Measurements from ENCODE around the gene FLT3LG.
"Not testable (repeated sequence)": the region's sequence is repeated elsewhere in the genome, so short reads cannot be mapped to it uniquely, and the experiment has no call there.

FLT3LG gene

DNA sequence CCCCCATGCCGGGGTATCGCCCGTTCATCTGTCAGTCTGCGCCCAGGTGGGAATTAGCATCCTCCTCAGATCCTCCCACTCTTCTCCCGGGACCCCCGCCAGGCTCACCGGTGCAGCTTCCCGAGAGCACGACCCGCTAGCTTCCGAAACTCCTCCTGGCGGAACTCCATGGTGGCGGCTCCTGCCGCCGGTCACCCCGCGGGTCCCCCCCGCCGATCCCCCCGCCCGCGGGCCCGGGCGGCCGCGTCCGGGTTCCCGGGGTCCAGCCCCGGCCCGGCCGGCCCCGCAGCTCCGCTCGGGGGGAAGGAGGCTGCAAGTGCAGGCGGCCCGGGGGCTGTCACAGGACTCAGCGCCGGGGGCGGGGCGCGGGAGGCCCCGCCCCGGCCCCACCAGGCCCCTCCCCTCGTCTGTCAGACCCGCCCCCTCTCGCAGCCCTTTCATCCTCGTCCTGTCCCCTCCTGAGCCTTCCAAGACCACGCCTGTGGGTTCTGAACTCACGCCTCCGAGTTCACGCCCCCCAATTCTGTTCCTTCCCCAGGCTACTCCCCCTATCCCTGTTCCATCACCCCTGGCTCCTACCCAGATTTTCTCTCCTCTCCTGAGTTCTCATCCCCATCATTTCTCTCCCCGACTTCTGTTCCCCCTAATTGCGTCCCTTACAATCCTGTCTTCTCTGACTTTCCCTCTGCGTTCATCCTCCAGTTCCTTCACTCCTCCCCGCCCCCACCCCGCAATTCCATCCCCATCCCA lies 32.6 kb upstream of the FLT3LG start, which contains the start of gene SLC17A7:
TSS of gene SLC17A7 (minus strand) at position 318 of the 750 bp plus-strand sequence. CDS start at position 170, 148 bp downstream.
- DNase-seq, result no peak

DNA sequence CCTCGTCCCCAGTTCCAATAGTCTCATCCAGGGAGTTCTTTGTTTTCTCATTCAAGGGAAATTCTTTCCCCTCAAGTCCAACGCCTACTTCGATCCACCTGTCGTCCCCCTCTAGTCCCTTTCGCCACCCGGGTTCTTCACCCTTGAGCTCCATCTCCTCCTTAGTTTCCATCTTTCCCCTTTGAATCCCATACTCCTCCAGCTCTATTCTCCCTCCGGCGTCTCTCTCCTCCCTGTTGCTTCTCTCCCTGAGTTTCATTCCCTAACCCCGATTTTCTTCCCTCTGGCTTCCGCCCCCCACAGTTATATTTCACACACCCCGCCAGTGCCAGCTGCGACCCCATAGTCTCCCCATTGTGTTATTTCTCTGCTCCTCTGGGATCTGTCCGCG lies 32.1 kb upstream of the FLT3LG start:
- DNase-seq, result no peak

DNA sequence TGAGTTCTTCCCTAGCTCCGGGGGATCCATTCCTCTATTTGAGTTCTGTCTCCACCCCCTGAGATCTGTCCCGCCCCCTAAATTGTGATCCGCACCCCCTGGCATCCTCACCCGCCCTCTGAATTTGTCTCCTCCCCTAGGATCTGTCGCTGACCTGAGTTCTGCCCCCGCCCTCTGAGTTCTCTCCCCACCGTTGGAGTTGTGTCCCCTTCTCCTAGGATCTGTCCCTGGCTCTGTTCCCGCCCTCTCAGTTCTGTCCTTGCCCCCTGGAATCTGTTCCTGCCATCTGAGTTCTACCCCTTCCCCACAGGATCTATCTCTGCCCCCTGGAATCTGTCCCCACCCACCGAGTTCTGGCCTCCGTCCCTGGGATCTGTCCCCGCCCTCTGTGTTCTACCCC lies 31.7 kb upstream of the FLT3LG start:
- DNase-seq, result no peak

- peak; percentile 85 for DNase-seq
Observed at GRCh38 chr19:49442771-49443365, 31.1 kb upstream of the FLT3LG start.

- peak; percentile 98 for DNase-seq
Observed at GRCh38 chr19:49443366-49444099, 30.5 kb upstream of the FLT3LG start.

DNA sequence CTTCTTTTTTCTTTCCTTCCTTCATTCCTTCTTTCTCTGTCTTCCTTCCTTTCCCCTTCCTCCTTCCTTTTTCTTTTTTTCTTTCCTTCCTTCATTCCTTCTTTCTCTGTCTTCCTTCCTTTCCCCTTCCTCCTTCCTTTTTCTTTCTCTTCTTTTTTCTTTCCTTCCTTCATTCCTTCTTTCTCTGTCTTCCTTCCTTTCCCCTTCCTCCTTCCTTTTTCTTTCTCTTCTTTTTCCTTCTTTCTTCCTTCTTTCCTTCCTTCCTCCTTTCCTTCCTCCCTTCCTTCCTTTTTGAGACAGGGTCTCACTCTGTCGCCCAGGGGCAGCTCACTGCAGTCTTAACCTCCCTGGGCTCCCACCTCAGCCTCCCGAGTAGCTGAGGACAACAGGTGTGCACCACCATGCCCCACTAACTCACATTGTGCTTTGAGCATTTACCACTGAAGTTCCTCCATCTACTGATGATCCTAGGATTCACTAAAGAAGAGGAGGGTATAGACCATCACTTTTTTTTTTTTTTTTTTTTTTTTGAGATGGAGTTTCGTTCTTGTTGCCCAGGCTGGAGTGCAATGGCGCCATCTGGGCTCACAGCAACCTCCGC lies 29.8 kb upstream of the FLT3LG start:
- not testable (repeated sequence) for DNase-seq

DNA sequence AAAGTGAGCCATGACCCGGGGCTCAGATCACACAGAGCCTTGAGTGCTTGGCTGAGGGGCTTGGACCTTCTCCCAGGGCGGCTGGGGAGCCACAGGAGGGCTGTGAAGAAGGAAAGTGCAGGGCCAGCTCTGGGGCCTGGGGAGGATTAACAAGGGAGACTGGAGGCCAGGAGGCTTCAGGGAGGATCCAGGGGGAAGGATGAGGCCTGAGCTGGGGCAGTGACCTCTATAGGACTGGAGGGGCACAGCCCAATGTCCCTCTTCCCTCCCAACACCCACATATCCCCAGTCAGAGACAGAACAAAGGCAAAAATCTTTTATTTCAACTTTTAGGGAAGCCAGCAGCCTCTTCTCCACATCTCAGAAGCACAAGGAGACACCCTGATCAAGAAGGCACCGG lies 28.0 kb upstream of the FLT3LG start:
- DNase-seq, result no peak

- DNase-seq, result peak; percentile 33
Observed at GRCh38 chr19:49447485-49448431, 26.3 kb upstream of the FLT3LG start.

DNA sequence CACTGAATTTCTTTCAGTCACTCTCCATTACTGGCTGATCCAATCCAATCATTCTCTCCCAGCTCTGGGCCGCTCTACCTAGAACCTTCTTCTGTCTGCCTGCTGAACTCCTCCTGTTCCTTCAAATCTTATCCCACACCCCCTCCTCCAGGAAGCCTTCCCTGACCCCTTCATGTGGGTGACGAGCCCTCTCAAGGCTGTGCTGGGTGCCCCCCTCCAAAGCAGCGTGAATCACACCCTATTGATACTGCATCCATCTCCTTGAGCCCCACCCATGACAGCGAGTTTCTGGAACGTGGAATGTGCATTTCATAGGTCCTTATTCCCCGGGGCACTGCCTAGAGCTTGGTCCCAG lies 25.6 kb upstream of the FLT3LG start:
- no peak for DNase-seq

- DNase-seq, result no peak
Observed at GRCh38 chr19:49450405-49450804, 23.6 kb upstream of the FLT3LG start.

DNA sequence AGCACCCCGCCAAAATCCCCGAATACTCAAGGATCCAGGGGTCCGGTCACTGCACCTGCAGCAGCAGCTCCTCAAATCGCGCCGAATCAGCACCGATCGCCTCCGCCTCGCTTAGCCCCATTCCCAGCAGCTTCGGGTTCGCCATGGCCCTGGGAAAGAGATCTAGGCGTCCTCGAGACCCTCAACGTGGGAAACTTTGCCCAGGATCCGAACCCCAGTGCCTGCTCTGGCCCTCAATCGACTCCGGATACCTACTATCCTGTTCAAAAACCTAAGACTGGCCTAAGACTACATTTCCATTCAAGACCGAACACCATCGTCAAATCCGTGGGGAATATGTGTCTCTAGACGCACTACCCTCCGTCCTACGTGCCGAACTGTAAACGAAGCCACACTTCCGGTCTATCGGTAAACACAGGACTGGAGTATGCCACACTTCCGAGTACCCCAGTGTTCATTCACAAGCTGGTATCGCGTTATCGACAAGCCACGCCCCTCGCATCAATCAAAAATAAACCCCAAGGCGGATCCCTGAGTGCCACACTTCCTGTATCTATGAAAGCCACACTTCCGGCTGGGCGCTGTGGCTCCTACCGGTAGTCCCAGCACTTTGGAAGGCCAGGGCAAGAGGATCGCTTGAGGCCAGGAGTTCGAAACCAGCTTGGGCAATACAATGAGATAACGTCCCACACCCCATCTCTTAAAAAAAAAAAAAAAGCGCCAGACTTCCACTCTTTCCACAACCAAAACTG lies 22.4 kb upstream of the FLT3LG start, which contains the start of gene PIH1D1:
TSS of gene PIH1D1 (minus strand) at position 385 of the 752 bp plus-strand sequence. CDS start at position 145, 240 bp downstream.
- peak; percentile 100 for DNase-seq

GRCh38 chr19:49453013-49453756 lies 20.8 kb upstream of the FLT3LG start, which contains the start of gene ALDH16A1:
Gene ALDH16A1 (plus strand): TSS chr19:49453225. CDS start chr19:49453332, 107 bp downstream.
- peak; percentile 99 for DNase-seq

- no peak for DNase-seq
Observed at GRCh38 chr19:49453757-49454240, 20.2 kb upstream of the FLT3LG start.

- DNase-seq, result no peak
Observed at GRCh38 chr19:49455773-49456172, 18.2 kb upstream of the FLT3LG start.

DNA sequence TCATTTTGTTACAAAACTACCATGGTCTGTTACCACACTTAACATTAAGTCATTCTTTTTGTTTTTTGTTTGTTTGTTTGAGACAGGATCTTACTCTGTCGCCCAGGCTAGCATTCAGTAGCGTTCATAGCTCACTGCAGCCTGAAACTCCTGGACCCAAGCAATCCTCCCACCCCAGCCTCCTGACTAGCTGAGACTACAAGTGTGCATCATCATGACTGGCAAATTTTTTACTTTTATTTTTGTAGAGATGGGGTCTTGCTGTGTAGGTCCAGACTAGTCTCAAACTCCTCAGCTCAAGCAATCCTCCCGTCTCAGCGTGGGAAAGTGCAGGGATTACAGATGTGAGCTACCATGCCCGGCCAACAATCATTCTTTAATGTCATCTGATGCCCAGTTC lies 17.7 kb upstream of the FLT3LG start:
- DNase-seq, result no peak

DNA sequence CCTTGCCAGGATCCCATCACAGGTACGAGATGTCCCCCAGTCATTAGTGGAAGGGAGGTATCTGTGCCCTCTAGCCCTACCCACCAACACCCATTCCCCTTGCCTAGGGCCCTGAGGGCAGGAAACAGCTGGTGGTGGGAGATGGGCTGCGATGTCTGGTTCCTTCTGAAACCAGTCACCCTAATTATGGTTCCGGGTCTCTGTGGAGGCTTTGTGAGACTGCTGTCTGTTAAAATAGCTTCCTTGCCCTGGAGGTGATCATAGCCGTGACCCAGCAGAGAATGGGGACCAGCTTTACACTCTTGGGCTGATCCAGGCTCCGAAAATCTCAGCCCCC lies 15.5 kb upstream of the FLT3LG start:
- DNase-seq, result no peak

DNA sequence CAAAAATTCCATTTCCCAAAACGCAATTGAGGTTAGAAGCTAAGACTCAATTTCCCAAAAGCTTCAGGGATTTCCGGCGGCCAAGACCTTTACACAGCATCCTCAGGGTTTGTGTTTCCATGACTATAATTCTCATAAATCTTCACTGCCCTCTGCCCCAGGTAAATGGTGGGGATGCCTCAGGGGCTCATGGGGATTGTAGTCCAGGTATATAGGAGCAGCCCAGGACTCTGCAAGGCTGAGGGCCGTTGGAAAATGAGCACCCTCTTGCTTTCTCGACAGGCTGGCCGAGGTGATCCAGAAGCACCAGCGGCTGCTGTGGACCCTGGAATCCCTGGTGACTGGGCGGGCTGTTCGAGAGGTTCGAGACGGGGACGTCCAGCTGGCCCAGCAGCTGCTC lies 14.6 kb upstream of the FLT3LG start:
- no peak for DNase-seq

DNA sequence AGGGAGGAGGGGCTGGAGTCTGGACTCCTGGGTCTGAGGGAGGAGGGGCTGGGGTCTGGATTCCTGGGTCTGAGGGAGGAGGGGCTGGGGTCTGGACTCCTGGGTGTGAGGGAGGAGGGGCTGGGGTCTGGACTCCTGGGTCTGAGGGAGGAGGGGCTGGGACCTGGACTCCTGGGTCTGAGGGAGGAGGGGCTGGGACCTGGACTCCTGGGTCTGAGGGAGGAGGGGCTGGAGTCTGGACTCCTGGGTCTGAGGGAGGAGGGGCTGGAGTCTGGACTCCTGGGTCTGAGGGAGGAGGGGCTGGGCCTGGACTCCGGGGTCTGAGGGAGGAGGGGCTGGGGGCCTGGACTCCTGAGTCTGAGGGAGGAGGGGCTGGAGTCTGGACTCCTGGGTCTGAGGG lies 12.9 kb upstream of the FLT3LG start:
- not testable (repeated sequence) for DNase-seq

- DNase-seq, result no peak
Observed at GRCh38 chr19:49461656-49462055, 12.4 kb upstream of the FLT3LG start.

DNA sequence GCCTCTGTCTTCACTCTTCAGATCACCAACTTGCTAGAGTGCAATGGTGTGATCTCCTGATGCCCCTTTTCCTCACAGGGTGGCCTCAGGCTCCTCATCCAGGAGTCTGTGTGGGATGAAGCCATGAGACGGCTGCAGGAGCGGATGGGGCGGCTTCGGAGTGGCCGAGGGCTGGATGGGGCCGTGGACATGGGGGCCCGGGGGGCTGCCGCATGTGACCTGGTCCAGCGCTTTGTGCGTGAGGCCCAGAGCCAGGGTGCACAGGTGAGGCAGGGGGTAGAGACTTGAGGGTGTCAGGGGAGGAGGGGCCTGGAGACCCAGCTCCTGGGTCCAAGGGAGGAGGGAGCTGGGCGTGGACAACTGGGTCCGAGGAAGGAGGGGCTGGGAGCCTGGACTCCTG lies 11.5 kb upstream of the FLT3LG start:
- DNase-seq, result no peak

All from NCI-H1436 (cell line).